ENCODE results near the gene ZNF496. TPM values are rescaled to one million over a fixed set of nuclear protein-coding genes. Genes with fewer than 3 reads are reported as not detected.

Gene ZNF496
- total RNA-seq, 1 experiment from 2014 or later = 37.6 TPM

GRCh38 chr1:247299723-247300381, 31.8 kb downstream of the ZNF496 start:
- Histone ChIP-seq H3K36me3 (ENCODE audit: low read depth) (no peaks in the 10 kb centered on the region), H3K4me2 (no peak overlapping the region), H3K27ac (no peak overlapping the region), H3K4me1 (replicated peaks; ENCODE audit: insufficient read depth) (no peaks in the 10 kb centered on the region), H3K79me2 (ENCODE audit: low read depth) (no peaks in the 10 kb centered on the region), H3F3A (ENCODE audit: insufficient read depth, low read depth) (no peaks in the 10 kb centered on the region), H3K9me2 (ENCODE audit: insufficient read depth) (no peaks in the 10 kb centered on the region), H3K27me3 (ENCODE audit: insufficient read depth, low read depth) (no peaks in the 10 kb centered on the region), H3K4me3 (no peak overlapping the region), H2AFZ (no peak overlapping the region), H4K20me1 (ENCODE audit: insufficient read depth) (no peaks in the 10 kb centered on the region), H3K9me3 (ENCODE audit: insufficient read depth, low read depth) (no peaks in the 10 kb centered on the region)
- no TSS peak for BruUV-seq (replicated peaks)
- CTCF ChIA-PET = no interaction called here
- intact Hi-C loops (cut with micrococcal nuclease; ENCODE audit: unreplicated experiment) = no loop called here
- POLR2A ChIA-PET (ENCODE audit: unreplicated experiment) = interaction anchor here (0.6 kb wide), 1 partner anchor 56 kb away, joined by 3 read pairs; no protein-coding TSS in a partner anchor
- DNase-seq = no peak
- TF ChIP-seq CTCF (conservative IDR thresholded peaks at IDR 0.05) (no peak), EZH2 (IDR thresholded peaks at IDR 0.05; ENCODE audit: low read depth) (no peak)

GRCh38 chr1:247298701-247299100, 33.0 kb downstream of the ZNF496 start:
- DNase-seq = no peak
- Histone ChIP-seq H3K4me1 (replicated peaks; ENCODE audit: insufficient read depth) (no peaks in the 10 kb centered on the region), H3K9me2 (ENCODE audit: insufficient read depth) (no peaks in the 10 kb centered on the region), H4K20me1 (ENCODE audit: insufficient read depth) (no peaks in the 10 kb centered on the region), H3K9me3 (ENCODE audit: insufficient read depth, low read depth) (no peaks in the 10 kb centered on the region), H3K4me3 (no peak overlapping the region), H2AFZ (no peak overlapping the region), H3F3A (ENCODE audit: insufficient read depth, low read depth) (no peaks in the 10 kb centered on the region), H3K79me2 (ENCODE audit: low read depth) (no peaks in the 10 kb centered on the region), H3K27me3 (ENCODE audit: insufficient read depth, low read depth) (no peaks in the 10 kb centered on the region), H3K36me3 (ENCODE audit: low read depth) (no peaks in the 10 kb centered on the region), H3K4me2 (no peak overlapping the region), H3K27ac (no peak overlapping the region)
- TF ChIP-seq CTCF (conservative IDR thresholded peaks at IDR 0.05) = no peak
- TF ChIP-seq EZH2 (IDR thresholded peaks at IDR 0.05; ENCODE audit: low read depth) = no peak
- no TSS peak for BruUV-seq (replicated peaks)
- ChIA-PET CTCF (no interaction called here), POLR2A (ENCODE audit: unreplicated experiment) (no interaction called here)
- intact Hi-C loops (cut with micrococcal nuclease; ENCODE audit: unreplicated experiment) = no loop called here

- BruUV-seq (replicated peaks) = no TSS peak
- H3K9me2 ChIP-seq (ENCODE audit: insufficient read depth) = no peaks in the 10 kb centered on the region
- no peaks in the 10 kb centered on the region for H3K36me3 ChIP-seq (ENCODE audit: low read depth)
- no peak for DNase-seq
- no peak overlapping the region for H3K4me2 ChIP-seq
- H3K27me3 ChIP-seq (ENCODE audit: insufficient read depth, low read depth) = no peaks in the 10 kb centered on the region
- no peaks in the 10 kb centered on the region for H3K4me1 ChIP-seq (replicated peaks; ENCODE audit: insufficient read depth)
- no peaks in the 10 kb centered on the region for H3K79me2 ChIP-seq (ENCODE audit: low read depth)
- ChIA-PET POLR2A (ENCODE audit: unreplicated experiment) (no interaction called here), CTCF (no interaction called here)
- no peaks in the 10 kb centered on the region for H4K20me1 ChIP-seq (ENCODE audit: insufficient read depth)
- TF ChIP-seq CTCF (conservative IDR thresholded peaks at IDR 0.05) (no peak), EZH2 (IDR thresholded peaks at IDR 0.05; ENCODE audit: low read depth) (no peak)
- no peak overlapping the region for H3K27ac ChIP-seq
- no peaks in the 10 kb centered on the region for H3K9me3 ChIP-seq (ENCODE audit: insufficient read depth, low read depth)
- intact Hi-C loops (cut with micrococcal nuclease; ENCODE audit: unreplicated experiment) = no loop called here
- no peaks in the 10 kb centered on the region for H3F3A ChIP-seq (ENCODE audit: insufficient read depth, low read depth)
- no peak overlapping the region for H3K4me3 ChIP-seq
- H2AFZ ChIP-seq = no peak overlapping the region
These were observed 33.6 kb downstream of the ZNF496 start for GRCh38 chr1:247298124-247298481.
